Adipose tissue (tissue), 3 donors: Measurements from ENCODE around the gene UBE2D2. TPM values are rescaled to one million over a fixed set of nuclear protein-coding genes. Genes with fewer than 3 reads are reported as not detected.

Experiments
- H3K27ac ChIP-seq: one replicate; pipeline ENCODE4 v1.5.1; 2013; ENCODE audit warnings: low read depth, low read length
- WGBS, 3 donors: extraction: QIAGEN DNeasy Blood & Tissue Kit; methylation state at CpG; one replicate each; pipeline ENCODE4 v1.1.7; 2013; 5-methylcytosine and 5-hydroxymethylcytosine counted together
- polyA plus RNA-seq, 3 donors: library from polyadenylated mRNA; stranded (reverse); fragments of 200-250 nt; gene quantifications; one replicate each; pipeline ENCODE4 v1.2.3, GENCODE V29; 2013
- donor health status: healthy with polysubstance abuse.
- donor health status: Bipolar disorder and iron deficiency.
- donor health status: healthy.

UBE2D2 gene
- polyA plus RNA-seq, 3 donors = 49.3 to 71.6 (median 68.6) TPM

- no peak overlapping the region for H3K27ac ChIP-seq
- 39 to 66% (median 52%) methylated on average over 9 of the region's 9 CpGs for WGBS, 3 donors
Observed at GRCh38 chr5:139664086-139664693, 103.1 kb downstream of the UBE2D2 start.

- 32 to 61% (median 54%) methylated on average over 13 to 15 of the region's 15 CpGs for WGBS, 3 donors
- H3K27ac ChIP-seq = no peak overlapping the region
Observed at GRCh38 chr5:139664727-139665351, 103.7 kb downstream of the UBE2D2 start.

GRCh38 chr5:139665626-139666025, 104.5 kb downstream of the UBE2D2 start:
- WGBS, 3 donors = 38 to 83% (median 82%) methylated on average over 11 of the region's 11 CpGs
- no peak overlapping the region for H3K27ac ChIP-seq

GRCh38 chr5:139666551-139666950, 105.4 kb downstream of the UBE2D2 start:
- 48 to 91% (median 88%) methylated on average over 7 of the region's 7 CpGs for WGBS, 3 donors
- no peak overlapping the region for H3K27ac ChIP-seq

GRCh38 chr5:139667001-139667729, 106.0 kb downstream of the UBE2D2 start:
- WGBS, 3 donors = 62 to 80% (median 77%) methylated on average over 2 of the region's 2 CpGs
- no peak overlapping the region for H3K27ac ChIP-seq

GRCh38 chr5:139667730-139668063, 106.6 kb downstream of the UBE2D2 start:
- peak overlapping the region; percentile 35 for H3K27ac ChIP-seq
- WGBS, 3 donors = 29 to 35% (median 32%) methylated on average over 5 of the region's 5 CpGs

- WGBS, 3 donors = 4 to 6% (median 4%) methylated on average over 54 to 55 of the region's 55 CpGs
- H3K27ac ChIP-seq = peak overlapping the region; percentile 35
Observed at GRCh38 chr5:139668064-139668880, 107.1 kb downstream of the UBE2D2 start.

- H3K27ac ChIP-seq = no peak overlapping the region
- WGBS, 3 donors = 43 to 76% (median 74%) methylated on average over 18 of the region's 18 CpGs
Observed at GRCh38 chr5:139668924-139669661, 108.0 kb downstream of the UBE2D2 start.

GRCh38 chr5:139669662-139670368, 108.7 kb downstream of the UBE2D2 start:
- WGBS, 3 donors = 17 to 43% (median 23%) methylated on average over 23 of the region's 23 CpGs
- H3K27ac ChIP-seq = no peak overlapping the region

GRCh38 chr5:139670369-139671095, 109.4 kb downstream of the UBE2D2 start:
- WGBS, 3 donors = 38 to 56% (median 55%) methylated on average over 16 of the region's 16 CpGs
- H3K27ac ChIP-seq = no peak overlapping the region

- 22 to 25% (median 24%) methylated on average over 20 of the region's 20 CpGs for WGBS, 3 donors
- no peak overlapping the region for H3K27ac ChIP-seq
Observed at GRCh38 chr5:139671096-139671841, 110.1 kb downstream of the UBE2D2 start.

GRCh38 chr5:139675213-139675612, 114.1 kb downstream of the UBE2D2 start:
- WGBS, 3 donors = 59 to 90% (median 90%) methylated on average over 4 of the region's 4 CpGs
- H3K27ac ChIP-seq = no peak overlapping the region

GRCh38 chr5:139675825-139676224, 114.7 kb downstream of the UBE2D2 start:
- H3K27ac ChIP-seq = no peak overlapping the region
- WGBS, 3 donors = 57 to 91% (median 76%) methylated on average over 3 to 4 of the region's 4 CpGs

- 47 to 90% (median 73%) methylated on average over 3 of the region's 3 CpGs for WGBS, 3 donors
- H3K27ac ChIP-seq = no peak overlapping the region
Observed at GRCh38 chr5:139676406-139676805, 115.3 kb downstream of the UBE2D2 start.

- no peak overlapping the region for H3K27ac ChIP-seq
- 41 to 75% (median 71%) methylated on average over 25 to 29 of the region's 29 CpGs for WGBS, 3 donors
Observed at GRCh38 chr5:139676951-139677735, 116.0 kb downstream of the UBE2D2 start.
